Middle frontal gyrus (tissue), 1 donor: ENCODE data around the gene EFCAB14.
"Not testable (repeated sequence)": the region's sequence is repeated elsewhere in the genome, so short reads cannot be mapped to it uniquely, and the experiment has no call there.

ENCODE experiments used
- DNase-seq: peaks from one replicate; pipeline ENCODE4 v3.0.0-alpha.2; 2015; ENCODE audit warnings: low spot score; ENCODE audit errors: extremely low spot score

EFCAB14 gene

DNA sequence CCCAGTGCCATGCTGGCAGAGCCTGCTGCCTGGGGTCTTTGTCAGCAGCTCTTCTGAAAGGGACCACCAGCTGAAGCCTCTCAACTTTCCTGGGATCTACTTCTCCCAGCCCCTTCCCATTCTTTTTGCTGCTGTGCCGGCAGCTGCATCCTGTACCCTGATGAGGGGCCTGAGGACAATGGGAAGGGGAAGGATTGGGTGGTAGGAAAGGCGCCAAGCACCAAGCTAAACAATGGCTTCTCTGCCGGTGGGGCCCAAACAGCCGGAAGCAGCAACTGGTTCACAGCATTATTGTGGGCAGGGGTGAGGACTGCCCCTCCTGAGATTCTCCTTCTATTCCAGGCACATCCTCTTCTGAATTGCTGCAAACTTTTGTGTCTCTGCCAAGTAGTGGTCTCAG is 5.0 kb upstream of the EFCAB14 start:
- DNase-seq: no peak

DNA sequence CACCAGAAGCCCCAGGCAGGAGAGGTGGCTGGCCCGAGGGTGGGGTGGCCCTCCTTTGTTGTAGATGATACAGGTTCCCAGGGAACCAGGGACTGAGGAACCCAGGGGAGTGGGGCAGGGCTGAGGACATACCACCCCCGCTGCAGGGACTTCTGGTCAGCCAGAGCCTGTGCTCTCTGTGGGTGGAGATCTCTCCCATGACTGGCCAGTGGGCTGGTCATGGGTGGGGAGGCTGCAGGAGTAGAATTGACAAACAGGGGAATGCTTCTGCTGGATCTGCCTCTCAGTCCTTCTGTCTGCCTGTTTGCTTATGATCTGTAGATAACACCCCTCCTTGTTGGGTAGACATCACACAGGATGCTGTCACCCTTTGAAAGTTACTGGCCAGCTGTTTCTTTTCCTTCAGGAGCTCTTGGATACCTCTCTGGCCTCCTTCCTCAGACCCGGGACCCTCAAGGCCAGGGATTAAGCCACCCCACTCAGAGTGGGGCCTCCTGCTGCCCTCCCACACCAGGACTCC is 2.8 kb upstream of the EFCAB14 start:
- DNase-seq: no peak

DNA sequence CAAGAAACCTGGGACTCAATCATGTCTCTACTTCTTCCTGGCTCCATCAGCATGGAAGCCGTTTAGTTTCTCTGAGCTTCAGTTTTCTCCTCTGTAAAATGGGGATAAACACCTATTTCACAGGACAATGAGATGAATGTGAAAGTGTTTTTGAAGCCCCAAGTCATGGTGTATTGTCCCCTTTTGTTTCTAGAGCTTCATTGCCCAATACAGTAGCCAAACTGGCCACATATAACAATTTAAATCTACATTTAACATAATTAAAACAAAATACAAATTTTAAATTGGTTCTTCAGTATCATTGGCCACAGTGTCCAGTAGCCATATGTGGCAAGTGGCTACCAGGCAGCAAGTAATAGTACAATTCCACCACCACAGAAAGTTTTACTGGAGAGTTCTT is 2.3 kb upstream of the EFCAB14 start:
- no peak for DNase-seq

DNA sequence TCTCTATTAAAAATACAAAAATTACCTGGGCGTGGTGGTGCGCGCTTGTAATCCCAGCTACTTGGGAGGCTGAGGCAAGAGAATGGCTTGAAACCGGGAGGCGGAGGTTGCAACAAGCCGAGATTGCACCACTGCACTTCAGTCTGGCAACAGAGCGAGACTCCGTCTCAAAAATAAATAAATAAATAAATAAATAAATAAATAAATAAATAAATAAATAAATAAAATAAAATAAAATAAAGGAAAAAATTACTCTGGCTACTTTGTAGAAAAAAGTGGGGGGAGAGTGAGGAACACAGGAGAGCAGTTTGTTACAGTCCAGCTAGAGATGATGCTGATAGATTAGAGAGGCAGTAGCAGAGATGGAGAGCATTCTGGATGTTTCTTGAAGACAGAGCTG is 1.4 kb upstream of the EFCAB14 start:
- not testable (repeated sequence) for DNase-seq

DNA sequence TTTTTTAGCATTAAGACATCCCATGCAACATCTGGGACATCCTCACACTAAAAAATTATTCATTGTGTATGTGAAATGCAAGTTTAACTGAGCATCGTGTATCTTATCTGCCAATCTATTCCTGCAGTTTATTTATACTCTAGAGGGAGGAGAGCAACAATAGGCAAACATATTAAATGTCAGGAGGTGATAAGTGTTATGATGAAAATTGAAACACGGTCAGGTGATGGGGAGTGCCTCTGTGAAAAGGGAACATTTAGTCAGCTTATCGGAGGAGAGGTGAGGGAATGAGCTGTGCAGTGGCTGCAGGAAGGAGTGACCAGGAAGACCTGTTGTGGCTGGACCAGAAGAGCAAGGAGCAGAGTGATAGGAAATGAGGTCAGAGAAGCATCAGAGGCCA is 775 bp upstream of the EFCAB14 start:
- DNase-seq: no peak

DNA sequence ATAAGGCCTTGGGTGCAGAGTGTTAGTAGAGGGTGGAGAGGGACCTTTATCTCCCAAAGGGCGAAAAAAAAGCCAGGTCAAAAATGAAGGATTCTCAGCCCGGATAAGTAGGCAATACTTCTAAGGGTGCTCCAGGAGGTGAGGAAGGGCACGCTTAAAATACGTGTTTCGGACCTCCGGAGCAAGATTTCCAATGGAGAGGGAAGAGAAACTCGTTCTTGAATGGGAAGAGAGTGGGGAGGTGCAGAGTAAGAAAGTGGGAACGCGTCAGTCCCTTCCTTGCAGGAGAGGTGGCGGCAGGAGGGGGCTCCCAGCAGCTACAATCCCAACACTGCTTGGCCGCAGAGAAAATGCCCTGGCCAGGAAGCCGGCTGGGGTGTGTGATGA is 581 bp downstream of the EFCAB14 start:
- DNase-seq: no peak

DNA sequence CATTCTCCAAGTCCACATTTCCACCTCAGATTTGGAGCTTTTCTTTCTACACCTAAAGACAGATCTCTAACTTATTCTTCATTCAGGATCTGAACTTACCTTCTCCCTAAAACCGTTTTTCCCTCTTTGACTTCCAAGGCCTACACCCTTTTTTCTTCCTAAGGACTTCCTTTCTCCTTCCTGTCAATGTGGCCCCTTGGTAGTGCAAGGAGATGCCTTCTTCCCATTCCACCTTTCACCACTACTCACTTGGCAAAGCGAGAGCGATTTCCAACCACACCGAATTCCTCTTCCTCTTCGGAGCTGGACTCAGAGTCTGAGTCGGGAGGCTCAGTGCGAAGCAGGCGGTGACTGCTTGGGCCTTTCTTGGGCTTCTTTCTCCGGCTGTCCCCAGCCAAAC is 1.3 kb downstream of the EFCAB14 start:
- DNase-seq: no peak

DNA sequence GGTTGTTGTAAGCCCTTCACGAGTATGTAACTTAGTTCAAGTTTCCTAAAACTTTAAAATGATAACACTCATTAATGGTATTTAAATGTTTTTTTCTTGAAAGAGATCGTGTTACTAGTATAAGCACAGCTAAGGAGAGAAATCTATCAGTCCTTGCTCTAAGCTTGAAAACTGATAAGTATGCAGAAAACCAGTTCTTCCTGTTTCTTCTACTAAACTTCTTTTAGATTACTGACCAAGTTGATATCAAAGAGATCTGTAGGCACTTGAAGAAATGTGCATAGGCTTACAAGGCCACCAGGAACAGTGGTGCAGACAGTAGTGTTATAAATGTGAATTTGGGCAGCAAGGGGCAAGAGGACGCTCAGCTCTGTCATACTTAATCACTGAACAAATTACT is 3.9 kb downstream of the EFCAB14 start:
- no peak for DNase-seq

DNA sequence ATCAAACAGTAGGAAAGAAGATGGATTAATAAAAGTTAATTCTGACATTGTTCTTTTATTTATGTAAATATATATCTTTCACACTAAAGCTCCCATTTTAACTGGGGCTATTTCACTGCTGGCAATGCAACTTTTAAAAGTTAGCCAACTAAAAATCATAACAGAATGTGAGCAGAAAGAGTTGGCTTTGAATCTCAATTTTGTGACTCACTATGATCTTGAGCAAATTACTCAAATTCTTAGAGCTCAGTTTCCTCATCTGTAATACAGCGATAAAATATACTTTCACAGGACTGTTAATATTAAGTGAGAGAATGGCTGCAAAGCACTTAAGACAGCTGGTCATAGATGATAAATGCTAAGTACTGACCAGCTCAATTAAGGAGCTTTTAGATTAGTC is 10.8 kb downstream of the EFCAB14 start:
- no peak for DNase-seq

DNA sequence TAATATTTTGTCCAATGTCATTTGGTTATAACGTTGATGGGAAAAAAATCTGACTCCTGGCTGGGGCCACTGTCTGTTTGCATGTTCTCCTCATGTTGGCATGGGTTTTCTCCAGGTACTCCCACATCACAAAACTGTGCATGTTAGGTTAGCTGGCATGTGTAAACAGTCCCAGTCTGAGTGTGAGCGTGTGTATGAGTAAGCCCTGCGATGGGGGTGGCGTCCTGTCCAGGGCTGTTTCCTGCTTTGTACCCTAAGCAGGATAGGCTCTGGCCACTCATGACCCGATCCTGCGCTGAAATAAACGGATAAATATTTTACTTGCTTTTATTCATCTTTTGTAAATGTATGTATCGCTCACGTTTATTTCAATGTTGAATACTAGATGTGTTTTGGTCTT is 13.5 kb downstream of the EFCAB14 start:
- DNase-seq: no peak

DNA sequence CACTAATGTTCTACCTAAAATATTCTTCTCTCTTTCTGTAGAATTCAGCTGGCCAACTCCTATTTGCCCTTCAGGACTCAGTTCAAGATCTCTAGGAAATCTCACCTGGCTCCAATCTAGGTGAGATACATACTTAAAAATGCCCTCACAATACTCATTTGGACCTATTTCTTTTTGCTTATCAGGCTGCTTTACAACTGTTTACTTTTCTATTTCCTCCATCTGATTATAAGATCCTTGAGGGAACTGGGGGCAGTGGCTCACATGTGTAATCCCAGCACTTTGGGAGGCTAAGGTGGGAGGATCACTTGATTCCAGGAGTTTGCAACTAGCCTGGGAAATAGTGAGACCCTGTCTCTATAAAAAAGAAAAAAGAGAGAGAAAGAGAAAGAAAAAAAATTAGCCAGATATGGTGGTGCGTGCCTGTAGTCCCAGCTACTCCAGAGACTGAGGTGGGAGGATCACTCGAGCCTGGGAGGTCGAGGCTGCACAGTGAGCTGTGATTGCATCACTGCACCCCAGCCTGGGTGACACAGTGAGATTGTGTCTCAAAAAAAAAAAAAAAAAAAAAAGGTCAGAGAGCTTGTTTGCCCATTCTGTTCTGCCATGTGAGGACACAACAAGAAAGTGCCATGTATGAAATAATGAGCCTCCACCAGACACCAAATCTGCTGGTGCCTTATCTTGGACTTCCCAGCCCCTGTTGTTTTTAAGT is 14.8 kb downstream of the EFCAB14 start:
- DNase-seq: no peak

DNA sequence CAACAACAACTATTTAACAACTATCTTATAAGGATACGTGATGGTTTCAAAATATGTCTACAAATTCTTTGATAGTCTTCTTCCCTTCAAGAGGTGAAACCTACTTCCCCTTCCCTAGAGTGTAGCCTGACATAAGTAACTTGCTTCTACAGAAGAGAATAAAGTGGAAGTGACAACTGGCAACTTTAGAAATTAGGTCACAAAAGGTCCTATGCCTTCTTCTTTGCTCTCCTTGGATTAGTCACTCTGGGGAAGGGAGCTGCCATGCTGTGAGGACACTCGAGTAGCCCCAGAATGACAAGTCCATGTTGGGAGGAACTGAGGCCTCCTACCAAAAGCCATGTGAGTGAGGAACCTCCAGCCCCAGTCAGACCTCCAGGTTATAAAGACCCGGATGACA is 19.2 kb downstream of the EFCAB14 start:
- DNase-seq: no peak

DNA sequence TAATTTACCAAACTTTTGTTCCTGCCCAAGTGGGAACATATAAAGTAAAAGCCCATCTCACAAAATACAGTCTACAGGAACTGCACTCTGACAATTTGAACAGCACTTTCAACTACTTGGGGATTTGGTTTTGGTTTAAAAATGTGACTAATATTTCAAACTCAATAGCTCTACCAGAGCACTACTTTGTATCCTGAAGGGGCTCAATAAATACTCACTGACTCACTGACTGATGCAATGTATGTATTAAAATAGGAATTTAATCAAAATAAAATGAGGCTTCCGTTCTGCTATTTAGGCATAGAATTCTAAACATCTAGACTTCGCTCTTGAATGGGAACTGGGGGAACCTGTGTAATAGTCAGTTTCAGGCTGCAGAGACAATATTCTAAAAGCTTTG is 21.9 kb downstream of the EFCAB14 start:
- no peak for DNase-seq

DNA sequence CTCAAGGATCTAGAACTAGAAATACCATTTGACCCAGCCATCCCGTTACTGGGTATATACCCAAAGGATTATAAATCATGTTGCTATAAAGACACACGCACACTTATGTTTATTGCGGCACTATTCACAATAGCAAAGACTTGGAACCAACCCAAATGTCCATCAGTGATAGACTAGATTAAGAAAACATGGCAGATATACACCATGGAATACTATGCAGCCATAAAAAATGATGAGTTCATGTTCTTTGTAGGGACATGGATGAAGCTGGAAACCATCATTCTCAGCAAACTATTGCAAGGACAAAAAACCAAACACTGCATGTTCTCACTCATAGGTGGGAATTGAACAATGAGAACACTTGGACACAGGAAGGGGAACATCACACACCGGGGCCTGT is 24.2 kb downstream of the EFCAB14 start:
- not testable (repeated sequence) for DNase-seq

DNA sequence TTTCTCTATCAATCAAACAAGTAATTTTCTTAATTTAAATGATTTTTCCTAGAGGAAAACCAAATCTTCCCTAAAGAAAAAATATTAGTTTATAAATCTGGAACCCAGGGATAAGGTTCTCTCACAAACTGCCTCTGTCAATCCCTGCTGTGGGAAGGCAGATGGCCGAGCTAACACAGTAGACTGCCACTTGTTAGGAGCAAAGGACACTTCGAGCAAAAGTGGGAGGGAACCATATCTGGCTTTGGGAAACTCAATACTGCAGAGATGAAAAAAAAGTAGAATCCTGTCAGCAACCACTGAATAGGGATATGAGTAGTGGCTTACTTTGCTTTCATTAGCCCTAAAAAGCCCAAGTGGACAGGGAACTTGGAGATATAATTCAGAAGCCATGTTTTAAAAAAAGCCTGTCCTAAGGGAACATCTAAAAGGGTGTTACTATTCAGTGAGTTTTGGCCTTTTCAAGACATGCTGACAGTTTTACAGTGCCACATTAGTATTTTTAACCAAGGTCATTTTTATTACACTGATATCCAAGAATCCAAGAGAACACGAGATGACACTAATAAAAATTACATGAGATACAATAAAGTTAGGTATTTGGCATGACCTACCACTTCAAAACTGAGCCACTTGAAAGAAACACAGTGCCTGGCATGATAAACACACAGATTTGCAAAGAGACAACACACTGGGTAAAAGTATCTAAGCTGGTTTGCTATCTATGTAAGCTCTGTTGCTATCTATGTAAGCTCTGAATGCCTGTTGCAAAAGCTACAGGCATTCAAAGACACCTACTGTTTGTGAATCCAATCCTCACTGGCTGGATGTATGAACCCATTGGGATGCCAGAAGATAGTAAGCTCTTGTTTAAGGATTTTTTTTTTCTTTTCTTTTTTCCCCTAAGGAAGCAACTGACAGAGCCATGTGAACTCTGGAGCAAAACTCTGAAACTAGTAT is 25.8 kb downstream of the EFCAB14 start:
- DNase-seq: no peak

DNA sequence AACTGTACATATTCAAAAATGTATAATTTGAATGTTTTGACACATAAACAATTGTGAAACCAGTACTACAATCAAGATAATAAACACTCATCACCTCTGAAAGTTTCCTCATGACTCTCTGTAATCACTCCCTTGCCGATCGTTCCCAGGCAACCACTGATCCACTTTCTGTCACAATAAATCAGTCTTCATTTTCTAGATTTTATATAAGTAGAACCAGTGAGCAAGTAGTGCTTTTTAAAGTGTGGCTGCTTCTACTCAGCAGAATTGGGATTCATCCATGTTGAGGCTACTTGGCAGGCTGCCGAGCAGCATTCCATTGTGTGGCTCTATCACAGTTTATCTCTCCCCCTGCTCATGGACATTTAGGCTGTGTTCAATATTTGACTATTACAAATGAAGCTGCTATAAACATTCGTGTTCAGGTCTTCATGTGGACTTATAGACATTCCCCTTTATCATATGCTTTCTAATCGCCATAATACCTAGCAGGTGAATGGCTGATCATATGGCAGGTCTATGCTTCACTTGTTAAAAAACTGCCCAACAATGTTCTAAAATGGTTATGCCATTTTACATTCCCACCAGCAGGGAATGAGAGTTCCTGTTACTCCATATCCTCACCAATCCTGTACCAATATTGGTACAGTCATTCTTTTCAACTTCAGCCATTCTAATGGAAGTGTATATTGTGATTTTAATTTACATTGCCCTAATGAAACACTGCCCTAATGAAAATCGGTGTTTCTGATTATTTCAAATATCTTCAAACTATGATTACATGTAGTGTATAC is 26.7 kb downstream of the EFCAB14 start:
- no peak for DNase-seq

DNA sequence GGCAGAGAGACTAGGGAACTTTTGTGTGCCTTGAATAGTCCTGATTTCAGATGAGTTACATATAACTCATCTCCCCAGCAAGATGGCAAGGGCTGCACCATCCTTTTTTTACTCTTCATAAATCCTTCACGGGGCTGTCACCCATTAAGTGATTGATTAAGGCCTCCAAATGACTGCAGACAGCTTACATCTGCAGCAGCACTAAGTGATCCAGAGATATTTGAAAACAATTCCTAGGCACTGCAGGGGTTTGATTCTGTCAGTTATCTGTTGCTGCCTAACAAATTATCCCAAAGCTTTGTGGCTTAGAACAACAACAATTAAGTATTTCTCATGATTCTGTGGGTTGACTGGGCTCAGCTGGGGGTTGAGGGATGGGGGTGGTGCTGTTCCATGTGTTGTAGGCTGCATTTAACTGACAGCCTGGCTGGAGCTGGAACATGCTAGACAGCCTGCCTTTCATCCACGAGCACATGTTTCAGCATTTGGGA is 27.9 kb downstream of the EFCAB14 start:
- DNase-seq: no peak

DNA sequence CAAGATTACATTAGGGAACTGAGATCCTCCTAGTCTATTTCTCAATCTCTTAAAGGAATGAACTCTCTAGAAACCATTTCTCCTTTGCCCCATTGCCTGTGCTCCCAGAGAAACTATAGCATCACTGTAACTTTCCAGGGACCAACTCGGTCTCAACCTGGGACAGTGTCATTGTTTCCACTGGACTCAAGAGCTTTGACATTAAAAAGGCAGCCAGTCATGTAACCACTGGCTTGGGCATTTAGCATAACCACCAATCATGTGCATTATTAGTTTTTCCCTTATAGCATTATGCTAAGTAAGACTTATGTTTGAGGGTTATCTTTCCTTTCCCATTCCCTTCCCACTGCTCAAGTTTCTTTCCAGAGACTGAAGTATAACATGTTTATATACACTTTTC is 29.0 kb downstream of the EFCAB14 start:
- no peak for DNase-seq

DNA sequence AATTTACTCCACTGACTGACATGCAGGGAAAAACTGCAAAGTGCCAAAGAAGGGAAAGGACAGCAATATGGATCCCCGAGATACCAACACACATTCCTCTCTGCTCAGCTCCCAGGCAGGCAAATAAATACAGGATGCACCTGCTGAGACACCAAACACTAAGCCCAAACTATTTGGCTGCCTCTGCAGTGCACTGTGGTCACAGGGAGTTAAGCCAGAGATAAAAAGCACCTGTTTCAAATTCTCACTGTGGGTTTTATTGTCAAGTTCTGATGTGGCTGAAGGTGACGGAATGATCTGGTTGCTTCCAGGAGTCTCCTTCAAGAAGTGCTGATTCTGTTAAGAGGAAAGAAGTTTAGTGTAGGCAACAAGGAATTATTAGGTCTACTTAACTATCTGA is 29.6 kb downstream of the EFCAB14 start:
- DNase-seq: no peak

DNA sequence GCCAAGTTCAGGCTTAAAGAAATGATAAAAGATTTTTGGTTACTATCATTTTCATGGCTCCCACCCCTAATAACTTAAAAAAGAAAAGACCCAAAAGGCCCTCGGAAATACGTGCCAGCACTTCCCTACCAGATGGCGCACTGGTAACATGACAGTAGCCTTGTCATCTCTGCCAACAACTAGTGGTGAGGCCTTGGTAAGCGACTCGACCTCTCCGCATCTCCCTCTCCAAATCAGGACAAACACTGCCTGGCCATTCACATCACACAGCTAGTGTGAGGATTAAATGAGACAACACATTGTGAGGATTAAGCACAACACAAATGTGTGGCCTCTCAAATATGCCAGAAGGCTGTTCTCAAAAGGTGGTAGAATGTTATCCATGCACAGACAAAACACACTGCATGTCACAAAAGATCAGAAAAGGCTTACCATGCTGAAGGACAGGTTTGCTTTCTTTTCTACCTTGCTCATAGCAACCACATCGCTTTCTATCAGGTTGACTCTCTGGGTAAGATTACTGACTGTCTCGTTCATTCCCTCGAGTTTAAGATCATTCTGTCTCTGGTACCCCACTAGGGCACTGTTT is 30.9 kb downstream of the EFCAB14 start:
- no peak for DNase-seq

DNA sequence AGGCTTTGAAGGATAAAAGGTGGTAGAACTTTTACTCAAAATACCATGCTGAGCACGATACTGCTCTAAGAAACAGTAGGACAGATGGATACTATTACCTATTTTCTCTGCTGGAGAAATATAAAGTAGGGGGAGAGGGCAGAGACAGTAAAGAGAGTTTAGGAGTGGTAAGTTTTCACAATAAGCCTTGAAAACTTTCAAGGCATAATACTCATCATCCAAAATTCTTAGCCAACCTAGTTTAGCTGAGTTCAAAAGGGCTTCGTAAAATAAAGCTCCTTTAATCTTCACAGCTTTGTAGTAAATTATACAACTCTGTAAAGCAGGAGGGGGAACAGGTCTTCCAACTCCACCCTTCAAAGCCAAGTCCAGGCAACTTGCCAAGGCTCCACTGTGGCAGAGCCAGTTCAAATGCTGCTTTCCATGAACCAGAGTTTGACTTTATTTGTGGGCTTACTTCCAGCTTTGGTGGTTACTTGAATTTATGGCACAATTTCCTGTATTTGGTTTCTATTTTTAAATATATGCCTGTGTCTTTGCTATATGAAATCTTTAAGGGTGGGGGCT is 31.7 kb downstream of the EFCAB14 start:
- no peak for DNase-seq
